Activated T-helper 1 cell treated with anti-CD3 and anti-CD28 coated beads, Interleukin-2, amount 50 U/mL, for 16 hours (primary cell): ENCODE data around the gene SKIDA1.

Source experiments
- DNase-seq, 2 donors: peaks; one replicate each; pipeline ENCODE4 v3.0.0-alpha.2; 2020; ENCODE audit warnings: low read depth in 1 of 2, low spot score in 1 of 2

The SKIDA1 gene

DNA sequence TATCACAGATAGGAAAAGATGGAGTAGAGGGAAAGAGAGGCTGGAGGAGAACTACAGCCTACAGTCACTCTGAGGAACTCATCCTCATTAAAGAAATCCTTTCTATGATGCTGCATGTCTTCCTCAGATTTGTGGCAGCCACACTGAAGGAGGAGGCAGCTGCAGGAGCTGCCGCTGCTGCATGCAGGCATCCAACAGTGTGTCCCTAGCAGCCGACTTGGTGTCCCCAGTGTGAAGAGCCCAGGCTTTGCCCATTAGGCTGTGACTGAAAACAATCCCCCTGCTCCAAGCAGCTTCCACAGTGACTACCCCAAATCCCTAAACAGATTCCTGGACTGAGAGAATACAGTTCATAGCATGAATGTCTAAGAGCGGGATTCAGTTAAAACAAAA is 23.1 kb downstream of the SKIDA1 start:
- no peak for DNase-seq

- no peak for DNase-seq
Measured at GRCh38 chr10:21501731-21502347, 23.6 kb downstream of the SKIDA1 start.

DNA sequence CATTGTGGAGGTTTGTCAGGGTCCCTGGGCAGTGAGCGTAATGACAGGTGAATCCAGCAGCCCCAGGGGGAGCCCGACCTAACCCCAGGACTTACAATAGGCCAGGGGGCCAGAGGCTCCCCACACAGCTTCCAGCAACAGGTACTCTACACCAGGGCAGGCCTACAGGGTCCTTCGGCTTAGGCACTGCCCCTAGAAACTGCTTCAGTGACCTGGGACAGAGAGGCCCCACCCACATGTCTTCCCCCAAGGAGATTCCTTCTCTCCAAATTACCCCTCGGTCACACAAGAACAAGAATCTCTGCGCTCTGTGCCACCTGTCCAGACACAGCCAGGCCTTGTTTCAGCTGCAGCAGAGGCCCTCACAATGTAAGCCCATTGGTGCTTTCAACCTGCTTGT is 24.4 kb downstream of the SKIDA1 start:
- DNase-seq, result no peak

GRCh38 chr10:21500578-21500910 is 24.9 kb downstream of the SKIDA1 start:
- no peak for DNase-seq

DNA sequence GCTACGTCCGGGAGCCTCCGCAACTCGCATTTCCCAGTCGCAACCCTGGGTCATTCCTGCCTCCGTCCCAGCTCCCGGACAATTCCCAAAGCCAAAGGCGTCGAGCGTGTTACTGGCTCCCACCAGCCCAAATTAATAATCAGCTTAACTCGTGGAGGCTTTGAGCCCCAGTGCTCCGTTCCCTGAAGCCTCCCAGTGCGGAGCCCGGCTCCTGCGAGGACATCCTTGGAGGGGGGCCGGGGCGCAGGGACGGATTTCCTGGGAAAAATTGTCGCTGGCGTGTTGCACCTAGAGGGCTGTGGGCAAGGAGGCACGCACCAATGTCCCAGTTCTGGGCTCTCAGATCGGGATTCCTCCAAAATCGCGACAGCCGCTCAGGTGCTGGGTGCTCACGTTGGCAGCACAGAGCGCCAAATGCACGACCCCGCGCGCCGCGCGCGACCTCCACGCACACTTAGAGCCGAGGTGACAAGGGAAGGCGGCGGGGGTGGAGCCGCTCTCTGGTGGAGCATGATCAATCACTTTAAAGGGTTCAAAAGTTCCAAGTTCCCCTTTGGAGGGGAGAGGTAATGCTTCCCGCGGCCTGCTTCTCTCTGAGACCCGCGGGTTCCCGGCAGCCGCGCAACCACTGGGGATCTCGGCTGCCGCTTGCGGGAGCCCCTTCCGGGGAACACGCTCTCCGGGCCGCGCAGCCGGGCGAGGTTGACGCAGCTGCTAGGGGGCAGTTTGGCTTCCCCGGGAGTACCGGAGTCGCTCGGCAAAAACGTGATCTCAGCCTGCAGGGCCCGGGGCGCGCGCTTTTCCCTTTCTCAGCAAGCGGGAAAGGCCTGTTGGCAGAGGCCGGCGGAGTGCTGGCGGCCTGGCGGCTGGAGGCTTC is 25.5 kb downstream of the SKIDA1 start:
- no peak for DNase-seq

GRCh38 chr10:21498986-21499385 is 26.5 kb downstream of the SKIDA1 start:
- DNase-seq, result no peak

- DNase-seq, result no peak
Measured at GRCh38 chr10:21498377-21498776, 27.1 kb downstream of the SKIDA1 start.

GRCh38 chr10:21497177-21497807 is 28.2 kb downstream of the SKIDA1 start:
- DNase-seq, result no peak

GRCh38 chr10:21496343-21497176 is 28.9 kb downstream of the SKIDA1 start:
- no peak for DNase-seq

- peak; percentile 80 to 82 for DNase-seq
Measured at GRCh38 chr10:21495752-21496342, 29.6 kb downstream of the SKIDA1 start.

- DNase-seq, result no peak
Measured at GRCh38 chr10:21495002-21495751, 30.3 kb downstream of the SKIDA1 start.

GRCh38 chr10:21494191-21495001 is 31.1 kb downstream of the SKIDA1 start:
- no peak for DNase-seq

- no peak for DNase-seq
Measured at GRCh38 chr10:21493784-21494183, 31.7 kb downstream of the SKIDA1 start.

GRCh38 chr10:21492421-21492820 is 33.1 kb downstream of the SKIDA1 start:
- no peak for DNase-seq

GRCh38 chr10:21490711-21491105 is 34.8 kb downstream of the SKIDA1 start:
- DNase-seq, result no peak

- DNase-seq, result no peak
Measured at GRCh38 chr10:21490028-21490710, 35.3 kb downstream of the SKIDA1 start.

- DNase-seq, result no peak
Measured at GRCh38 chr10:21488957-21489446, 36.5 kb downstream of the SKIDA1 start.

- DNase-seq, result no peak
Measured at GRCh38 chr10:21488246-21488956, 37.1 kb downstream of the SKIDA1 start.
